Transverse colon (tissue), 4 donors: ENCODE data around the gene SRMS.

Experiments used
- CTCF ChIP-seq, 5 experiments: fragments of 200-600 bp in 3 of 5; fragments of 450-650 bp in 2 of 5; sonication (generic) in 3 of 5; IDR thresholded peaks; 1 replicate in 2 of 5; 2 replicates in 3 of 5; pipeline ENCODE4 v1.5.1; 2016 to 2017; ENCODE audit warnings: antibody characterized with exemption in 5 of 5, inconsistent platforms in 3 of 5, mild to moderate bottlenecking in 2 of 5, moderate library complexity in 1 of 5
- EP300 ChIP-seq: sonication (generic); formaldehyde crosslinking; IDR thresholded peaks from one replicate; pipeline ENCODE4 v1.6.1; 2017; ENCODE audit warnings: antibody characterized with exemption, low read depth
- POLR2A ChIP-seq: fragments of 450-650 bp; IDR thresholded peaks from one replicate; pipeline ENCODE4 v1.6.1; 2016; ENCODE audit warnings: antibody characterized with exemption, mild to moderate bottlenecking, moderate library complexity
- POLR2AphosphoS5 ChIP-seq, 3 donors: sonication (generic); formaldehyde crosslinking; IDR thresholded peaks; one replicate each; pipeline ENCODE4 v1.6.1; 2016; ENCODE audit warnings: antibody characterized with exemption in 3 of 3

- TF ChIP-seq POLR2A (no peak), CTCF (IDR thresholded peaks at IDR 0.05) (no peak), EP300 (no peak), POLR2AphosphoS5 (IDR thresholded peaks at IDR 0.05) (no peak)
Measured at GRCh38 chr20:63504642-63505041, 42.9 kb downstream of the SRMS start.
